Subcutaneous adipose tissue (tissue), 4 donors: ENCODE data around the gene PDIA5. TPM values are rescaled to one million over a fixed set of nuclear protein-coding genes. Genes with fewer than 3 reads are reported as not detected.

Experiments used
- total RNA-seq, 4 donors: library from RNA; depleted of rRNA; stranded (reverse); fragments of >200 nt; gene quantifications; one replicate each; pipeline ENCODE4 v1.1.0, GENCODE V29; 2016
- TF ChIP-seq, protein P1 (sequence below): fragments of 450-650 bp; IDR thresholded peaks from one replicate; pipeline ENCODE4 v1.5.1; 2016; ENCODE audit warnings: low read depth, mild to moderate bottlenecking, control low read depth, antibody characterized with exemption, moderate library complexity

The PDIA5 gene
- total RNA-seq, 4 donors from 2014 or later: 5.9 to 20.3 (median 11.3) TPM

DNA sequence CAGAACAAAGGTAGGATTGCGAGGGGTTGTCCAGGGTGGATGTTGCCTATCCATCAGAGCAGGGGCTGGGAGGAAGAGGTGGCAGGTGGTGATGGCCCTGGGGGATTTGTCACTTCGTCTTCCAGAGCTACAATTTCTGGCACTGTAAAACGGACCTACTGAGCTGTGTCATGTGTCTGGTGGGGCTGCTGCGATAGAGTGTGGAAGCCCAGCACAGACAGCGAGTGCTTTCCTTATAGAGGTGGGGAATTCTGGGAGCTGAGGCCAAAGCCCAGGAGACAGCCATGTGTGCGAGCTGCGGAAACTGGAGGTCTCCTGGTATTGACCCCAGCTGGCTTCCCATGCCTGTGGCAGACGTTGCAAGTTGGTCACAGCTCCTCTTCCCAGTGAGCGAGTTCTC is 73.7 kb downstream of the PDIA5 start:
- TF ChIP-seq, protein P1, sequence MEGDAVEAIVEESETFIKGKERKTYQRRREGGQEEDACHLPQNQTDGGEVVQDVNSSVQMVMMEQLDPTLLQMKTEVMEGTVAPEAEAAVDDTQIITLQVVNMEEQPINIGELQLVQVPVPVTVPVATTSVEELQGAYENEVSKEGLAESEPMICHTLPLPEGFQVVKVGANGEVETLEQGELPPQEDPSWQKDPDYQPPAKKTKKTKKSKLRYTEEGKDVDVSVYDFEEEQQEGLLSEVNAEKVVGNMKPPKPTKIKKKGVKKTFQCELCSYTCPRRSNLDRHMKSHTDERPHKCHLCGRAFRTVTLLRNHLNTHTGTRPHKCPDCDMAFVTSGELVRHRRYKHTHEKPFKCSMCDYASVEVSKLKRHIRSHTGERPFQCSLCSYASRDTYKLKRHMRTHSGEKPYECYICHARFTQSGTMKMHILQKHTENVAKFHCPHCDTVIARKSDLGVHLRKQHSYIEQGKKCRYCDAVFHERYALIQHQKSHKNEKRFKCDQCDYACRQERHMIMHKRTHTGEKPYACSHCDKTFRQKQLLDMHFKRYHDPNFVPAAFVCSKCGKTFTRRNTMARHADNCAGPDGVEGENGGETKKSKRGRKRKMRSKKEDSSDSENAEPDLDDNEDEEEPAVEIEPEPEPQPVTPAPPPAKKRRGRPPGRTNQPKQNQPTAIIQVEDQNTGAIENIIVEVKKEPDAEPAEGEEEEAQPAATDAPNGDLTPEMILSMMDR: no peak

DNA sequence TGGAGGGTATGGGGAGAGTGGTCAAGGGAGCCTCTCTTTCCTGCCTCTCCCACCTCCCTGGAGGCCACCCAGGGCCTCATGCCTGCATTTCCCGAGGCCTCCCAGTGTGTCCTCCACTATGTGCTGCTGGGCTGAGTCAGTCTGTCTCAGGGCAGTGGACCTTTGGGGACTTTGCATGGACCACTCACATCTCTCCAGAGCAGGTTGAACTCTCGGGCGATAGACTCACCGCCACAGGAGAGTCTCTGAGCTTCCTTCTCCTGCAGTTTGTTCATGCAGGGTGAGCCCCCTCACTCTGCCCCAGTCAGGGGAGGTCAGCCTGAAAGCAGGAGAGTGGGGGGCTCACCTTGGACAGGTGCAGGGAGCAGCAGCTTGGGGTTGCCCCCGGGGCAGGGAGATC is 74.5 kb downstream of the PDIA5 start:
- TF ChIP-seq, protein P1: no peak

DNA sequence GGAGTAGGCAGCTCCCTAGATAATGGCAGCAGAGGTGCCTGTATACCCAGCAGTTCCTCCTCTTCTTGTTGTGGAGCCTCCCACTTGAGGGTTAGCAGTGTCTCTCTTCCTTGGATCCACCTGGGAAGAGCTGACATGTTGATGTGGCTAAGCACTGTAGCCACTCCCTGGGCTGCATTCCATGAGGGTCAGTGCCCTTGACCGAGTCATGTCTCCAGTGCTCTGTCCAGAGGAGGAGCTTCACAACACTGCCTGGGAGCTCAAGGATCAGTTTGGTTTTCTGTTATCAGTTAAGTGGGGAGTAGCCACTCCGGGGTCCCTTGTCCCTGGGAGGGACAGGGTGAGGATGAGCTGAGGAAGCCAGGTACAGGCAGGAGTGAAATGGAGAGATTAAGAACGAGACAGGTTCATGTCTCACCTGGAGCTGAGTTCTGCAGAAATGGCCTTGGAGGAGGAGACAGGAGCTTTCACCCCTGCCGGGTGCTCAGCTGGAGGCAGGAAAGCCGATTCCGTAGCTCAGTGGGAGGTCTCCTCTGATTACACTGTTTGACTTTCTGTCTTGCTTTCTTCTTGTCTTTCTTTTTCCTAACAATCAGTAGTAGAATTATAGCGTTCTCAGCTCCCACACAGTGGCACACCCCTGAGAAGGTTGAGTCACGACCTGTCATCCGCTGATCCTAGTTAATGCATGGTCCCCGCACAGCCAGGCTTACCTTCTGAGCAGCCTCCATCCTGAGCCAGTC is 77.0 kb downstream of the PDIA5 start:
- TF ChIP-seq, protein P1: no peak

DNA sequence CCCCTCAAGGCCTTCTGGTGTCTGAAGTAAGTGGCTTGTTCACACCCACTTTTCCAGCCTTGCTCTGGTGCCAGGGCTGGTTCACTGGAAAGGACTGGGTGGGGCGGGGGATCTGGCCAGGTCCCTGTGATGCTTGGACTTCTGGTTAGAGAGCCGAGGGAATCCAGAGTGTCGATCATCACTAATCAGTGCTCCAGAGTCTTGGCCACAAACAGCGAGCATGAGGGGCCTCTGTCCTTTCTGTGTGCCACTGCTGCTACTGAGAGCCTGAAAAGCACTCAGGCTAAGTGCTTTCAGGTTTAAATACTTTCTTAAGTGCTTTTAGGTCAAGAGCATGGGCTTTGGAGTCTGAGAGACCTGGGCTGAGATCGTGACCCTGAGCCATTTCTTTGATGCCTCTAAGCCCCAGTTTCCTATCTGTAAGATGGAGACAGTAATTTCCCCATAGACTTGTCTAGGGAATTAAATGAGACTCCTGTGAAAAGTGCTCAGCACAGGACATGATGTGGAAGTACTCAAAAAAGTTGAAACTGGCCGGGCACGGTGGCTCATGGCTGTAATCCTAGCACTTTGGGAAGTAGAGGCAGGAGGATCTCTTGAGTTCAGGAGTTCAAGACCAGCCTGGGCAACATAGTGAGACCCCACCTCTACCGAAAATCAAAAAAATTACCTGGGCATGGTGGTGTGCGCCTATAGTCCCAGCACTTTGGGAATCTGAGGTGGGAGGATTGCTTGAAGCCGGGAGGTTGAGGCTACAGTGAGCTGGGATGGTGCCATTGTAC is 81.1 kb downstream of the PDIA5 start:
- TF ChIP-seq, protein P1: no peak

DNA sequence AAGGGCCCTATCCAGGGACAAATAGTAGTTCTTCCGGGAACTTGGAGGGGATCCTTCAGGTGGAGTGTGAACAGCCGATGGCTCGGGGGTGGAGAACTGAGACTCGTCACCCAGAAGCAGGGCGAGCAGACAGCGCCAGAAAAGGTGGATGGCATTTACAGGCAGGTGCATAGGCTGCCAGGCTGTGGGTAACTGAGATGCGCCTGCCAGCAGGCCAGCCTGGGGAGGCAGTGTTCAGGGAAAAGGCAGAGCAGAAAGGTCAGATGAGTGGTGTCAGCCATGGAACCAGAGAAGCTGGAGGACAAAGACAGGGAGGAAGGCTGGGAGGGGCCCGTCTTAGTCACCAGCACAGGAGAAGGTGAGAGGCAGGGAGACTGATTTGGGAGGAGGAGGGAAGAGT is 81.9 kb downstream of the PDIA5 start:
- TF ChIP-seq, protein P1: no peak

DNA sequence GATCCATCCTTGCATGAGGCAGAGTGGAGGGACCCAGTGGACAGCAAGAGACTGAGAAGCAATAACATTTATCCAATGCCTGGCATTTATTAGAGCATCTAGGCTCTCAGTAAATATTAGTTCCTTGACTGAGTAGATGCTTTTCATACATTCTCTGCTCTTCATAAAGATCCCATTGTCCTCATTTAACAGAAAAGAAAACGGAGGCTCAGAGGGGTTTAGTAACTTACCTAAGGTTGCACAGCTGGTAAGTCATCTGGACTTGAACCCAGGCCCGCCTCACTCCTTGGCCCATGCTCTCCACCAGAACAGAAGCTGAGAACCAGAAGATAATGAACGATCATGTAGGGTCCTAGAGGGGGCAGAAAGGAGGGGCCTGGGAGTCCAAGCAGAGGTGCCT is 82.7 kb downstream of the PDIA5 start:
- TF ChIP-seq, protein P1: no peak

DNA sequence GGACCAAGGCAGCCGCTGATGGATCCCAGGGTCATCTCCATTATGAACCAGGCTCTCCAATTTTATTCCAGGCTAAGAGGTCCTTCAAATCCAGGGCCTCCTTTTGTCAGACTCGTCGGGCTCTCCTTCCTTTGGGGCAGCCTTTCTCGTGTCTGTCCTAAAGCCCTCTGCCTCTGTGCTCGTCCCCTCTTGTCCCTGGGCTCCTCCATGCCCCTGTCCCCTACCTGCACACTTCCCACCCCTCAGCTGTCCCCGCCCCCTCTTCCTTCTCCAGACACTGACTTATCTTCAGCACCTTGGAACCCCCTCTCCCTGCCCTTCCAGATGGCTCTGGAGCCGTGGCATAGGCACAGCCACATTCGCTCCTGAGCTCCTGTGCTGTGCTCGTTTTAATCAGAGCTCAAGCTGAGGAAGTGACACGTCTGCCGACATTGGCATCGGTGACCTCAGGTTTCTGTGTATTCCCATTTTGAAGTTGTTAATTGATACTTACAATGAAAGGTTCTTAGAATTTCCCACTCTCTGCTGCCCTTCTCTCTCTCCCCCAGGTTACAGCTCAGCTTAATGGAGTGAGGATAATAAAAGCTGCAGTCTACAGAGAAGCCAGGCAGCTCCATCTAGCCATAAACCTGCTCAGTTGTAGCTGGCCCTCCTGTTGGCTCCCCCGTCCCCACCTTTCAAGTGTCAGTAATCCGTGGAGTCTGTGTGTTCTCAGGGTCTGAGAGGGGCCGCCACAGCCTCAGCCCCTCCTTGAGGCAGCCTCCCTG is 83.8 kb downstream of the PDIA5 start:
- TF ChIP-seq, protein P1: no peak
